HG03342 (cell line): Measurements from ENCODE around the gene WNT9A.
"Not testable (repeated sequence)": the region's sequence is repeated elsewhere in the genome, so short reads cannot be mapped to it uniquely, and the experiment has no call there.

ENCODE experiments used
- ATAC-seq: cut with Tn5 transposase; IDR thresholded peaks from one replicate; pipeline ENCODE4 v1.9.1; 2021; ENCODE audit warnings: mild to moderate bottlenecking, moderate library complexity; ENCODE audit not compliant: unreplicated experiment

WNT9A gene

GRCh38 chr1:227888404-227889046, 59.2 kb downstream of the WNT9A start:
- no peak for ATAC-seq

GRCh38 chr1:227887697-227888403, 59.9 kb downstream of the WNT9A start:
- no peak for ATAC-seq

- ATAC-seq, result no peak
Measured at GRCh38 chr1:227886993-227887696, 60.6 kb downstream of the WNT9A start.

DNA sequence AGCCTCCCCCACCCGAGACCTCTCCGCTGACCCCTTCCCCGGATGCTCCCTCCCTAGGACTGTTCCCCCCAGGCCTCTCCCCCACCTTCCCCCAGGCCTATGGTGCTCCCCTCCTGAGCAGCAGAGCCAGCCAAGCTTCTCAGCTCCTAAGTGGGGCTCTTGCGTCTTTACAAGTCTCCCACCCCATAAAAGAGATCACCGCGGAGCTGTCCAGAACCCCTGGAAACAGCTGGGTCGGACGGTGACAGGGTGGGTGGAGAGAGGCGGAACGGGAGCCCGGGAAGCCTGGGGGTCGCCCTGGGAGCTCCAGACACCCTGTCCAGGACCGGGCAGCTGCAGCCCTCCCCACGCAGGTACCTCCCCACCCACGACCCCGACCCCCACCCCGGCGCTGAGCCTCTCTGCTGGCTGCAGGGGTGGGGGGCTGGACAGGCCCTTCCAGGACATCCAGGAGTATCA, 61.2 kb downstream of the WNT9A start:
- ATAC-seq, result no peak

GRCh38 chr1:227885648-227886502, 61.9 kb downstream of the WNT9A start:
- no peak for ATAC-seq

- ATAC-seq, result no peak
Measured at GRCh38 chr1:227885135-227885647, 62.5 kb downstream of the WNT9A start.

DNA sequence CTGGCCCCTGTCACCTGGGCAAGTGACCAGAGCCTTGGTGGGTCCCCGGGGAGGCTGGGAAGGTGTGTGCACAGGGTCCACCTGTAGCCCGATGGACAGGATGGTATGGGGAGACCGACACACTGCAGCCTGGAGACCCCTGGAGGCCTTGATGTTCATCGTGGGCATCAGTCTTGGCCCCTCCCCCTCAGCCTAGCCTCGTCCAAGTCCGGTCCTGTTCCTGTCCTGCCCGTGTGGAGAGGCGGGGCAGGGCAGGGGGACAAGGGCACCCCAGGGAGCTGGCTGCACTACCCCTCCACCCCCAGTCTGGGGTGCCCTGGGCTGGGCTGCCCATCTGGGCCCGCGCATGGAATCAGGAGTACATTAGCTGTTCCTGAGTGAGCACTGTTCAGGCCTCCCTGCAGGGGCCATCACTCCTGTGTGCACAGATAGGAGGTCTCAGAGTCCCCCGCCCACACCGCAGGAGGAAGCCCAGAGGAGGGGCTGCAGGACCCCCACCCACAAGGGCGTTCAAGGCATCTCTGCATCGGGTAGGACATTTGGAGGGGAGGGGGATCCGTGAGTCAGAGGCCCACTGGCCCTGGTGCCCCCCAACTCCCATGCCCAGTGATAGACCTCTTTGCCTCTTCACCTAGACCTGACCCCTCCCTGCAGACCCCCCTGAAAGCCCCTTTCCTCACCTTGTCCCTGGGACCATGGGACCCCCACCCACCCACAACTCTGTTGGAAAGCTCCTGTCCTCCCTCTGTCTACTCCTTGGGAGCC, 63.2 kb downstream of the WNT9A start:
- ATAC-seq, result no peak

DNA sequence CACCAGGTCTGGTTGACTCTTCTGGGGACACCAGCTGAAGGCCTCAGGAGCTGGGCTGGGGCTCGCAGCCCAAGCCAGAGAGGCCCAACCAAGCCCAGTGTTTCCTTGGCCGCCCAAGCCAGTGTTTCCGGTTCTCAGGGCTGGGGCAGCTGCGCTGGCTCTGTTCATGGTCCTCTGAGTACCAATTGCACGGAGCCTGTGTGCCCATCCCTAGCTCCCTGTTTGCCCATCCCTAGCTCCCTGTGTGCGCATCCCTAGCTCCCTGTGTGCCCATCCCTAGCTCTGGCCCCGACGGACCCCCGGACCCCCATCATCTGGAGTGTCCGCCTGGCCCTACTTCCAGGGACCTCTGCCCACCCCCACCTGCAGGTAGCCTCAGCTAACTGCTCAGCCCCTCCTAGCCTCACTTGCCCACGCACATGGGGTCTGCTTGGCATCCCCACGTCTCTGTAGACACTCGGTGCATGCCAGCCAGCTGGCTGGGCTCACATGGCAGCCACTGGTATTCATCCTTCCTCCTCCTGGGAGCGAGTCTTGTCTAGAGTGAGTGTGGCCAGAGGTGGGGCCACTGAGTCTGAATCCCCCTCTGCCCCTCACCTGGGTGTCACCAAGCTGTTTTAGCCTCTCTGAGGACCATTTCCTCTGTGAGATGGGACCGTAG, 64.0 kb downstream of the WNT9A start:
- ATAC-seq, result no peak

DNA sequence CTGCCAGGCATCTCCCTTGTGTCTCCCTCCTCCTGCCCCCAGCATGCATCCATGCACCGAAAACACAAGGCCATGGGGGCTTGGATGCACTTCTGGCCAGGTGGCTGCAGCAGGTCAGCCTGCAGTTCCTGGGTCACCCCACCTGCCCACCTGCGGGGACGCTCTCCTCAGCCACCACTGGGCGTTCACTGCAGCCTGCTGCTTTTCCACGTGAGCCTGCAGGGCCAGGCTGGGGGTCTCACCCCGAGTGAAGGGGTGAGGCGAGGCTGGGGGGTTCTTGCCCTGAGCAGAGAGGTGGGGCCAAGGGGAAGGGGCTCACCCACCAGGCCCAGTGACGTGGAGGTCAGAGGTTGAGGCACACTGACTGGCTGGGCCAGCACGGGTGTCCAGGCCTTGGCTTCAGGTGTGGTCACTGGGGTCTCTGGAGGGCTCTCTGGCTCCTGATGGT, 64.6 kb downstream of the WNT9A start:
- no peak for ATAC-seq

- no peak for ATAC-seq
Measured at GRCh38 chr1:227880342-227880924, 67.3 kb downstream of the WNT9A start.

DNA sequence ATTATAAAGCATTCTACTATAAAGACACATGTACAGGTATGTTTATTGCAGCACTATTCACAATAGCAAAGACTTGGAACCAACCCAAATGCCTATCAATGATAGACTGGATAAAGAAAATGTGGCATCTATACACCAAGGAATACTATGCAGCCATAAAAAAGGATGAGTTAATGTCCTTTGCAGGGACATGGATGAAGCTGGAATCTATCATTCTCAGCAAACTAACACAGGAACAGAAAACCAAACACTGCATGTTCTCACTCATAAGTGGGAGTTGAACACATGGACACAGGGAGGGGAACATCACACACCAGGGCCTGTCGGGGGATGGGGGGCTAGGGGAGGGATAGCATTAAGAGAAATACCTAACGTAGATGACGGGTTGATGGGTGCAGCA, 69.9 kb downstream of the WNT9A start:
- not testable (repeated sequence) for ATAC-seq

- ATAC-seq, result not testable (repeated sequence)
Measured at GRCh38 chr1:227871892-227872291, 75.8 kb downstream of the WNT9A start.

- ATAC-seq, result no peak
Measured at GRCh38 chr1:227870366-227870765, 77.4 kb downstream of the WNT9A start.

- no peak for ATAC-seq
Measured at GRCh38 chr1:227869851-227870305, 77.9 kb downstream of the WNT9A start.

DNA sequence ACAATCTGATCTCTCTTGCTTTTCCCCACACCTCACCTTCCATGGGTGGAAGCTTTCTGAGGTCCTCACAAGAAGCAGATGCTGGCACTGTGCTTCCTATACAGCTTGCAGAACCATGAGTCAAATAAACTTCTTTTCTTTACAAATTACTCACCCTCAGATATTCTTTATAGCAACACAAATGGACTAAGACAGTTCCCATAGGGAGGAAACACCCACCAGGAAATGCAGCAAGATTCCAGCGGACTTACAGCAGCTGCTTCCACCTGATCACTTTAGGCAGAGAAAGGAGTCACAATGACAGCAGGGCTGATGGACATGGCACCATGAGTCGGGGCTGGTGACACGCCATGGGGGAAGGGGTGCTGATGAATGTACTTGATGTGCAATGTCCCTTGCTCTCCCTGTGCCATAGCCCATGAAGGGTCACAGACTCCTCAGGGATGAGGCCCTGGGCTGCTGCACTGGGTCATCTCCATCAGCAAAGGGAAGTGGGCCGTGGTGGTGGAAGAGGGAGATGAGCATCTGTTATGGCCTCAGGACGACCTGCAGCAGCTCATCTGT, 78.4 kb downstream of the WNT9A start:
- no peak for ATAC-seq
